Measurements from ENCODE around the gene CELA3B. TPM values are rescaled to one million over a fixed set of nuclear protein-coding genes. Genes with fewer than 3 reads are reported as not detected.
"Not testable (repeated sequence)": the region's sequence is repeated elsewhere in the genome, so short reads cannot be mapped to it uniquely, and the experiment has no call there.

The CELA3B gene
- total and polyA plus RNA-seq, 9 donors = 0.17 to 0.45 (median 0.31) TPM; not detected in 4

GRCh38 chr1:21942959-21943640 lies 33.7 kb upstream of the CELA3B start:
- WGBS (ENCODE audit: insufficient coverage) = 74% methylated on average over 11 of the region's 19 CpGs
- H3K27ac ChIP-seq (ENCODE audit: low read length) = not testable (repeated sequence)
- peaks cover 52% of the 10 kb centered on the region for H3K4me1 ChIP-seq (ENCODE audit: control insufficient read depth, insufficient read depth, low read length)

GRCh38 chr1:21944733-21945073 lies 32.1 kb upstream of the CELA3B start:
- Histone ChIP-seq H3K4me3 (ENCODE audit: low read length) (no peak overlapping the region), H3K9me3 (replicated peaks; ENCODE audit: control insufficient read depth, low read depth, low read length) (no peaks in the 10 kb centered on the region), H3K36me3 (ENCODE audit: control insufficient read depth, insufficient read depth, low read length) (no peaks in the 10 kb centered on the region), H3K27ac (ENCODE audit: low read length) (peak overlapping the region; percentile 36), H3K4me1 (ENCODE audit: control insufficient read depth, insufficient read depth, low read length) (peaks cover 36% of the 10 kb centered on the region), H3K27me3 (ENCODE audit: control insufficient read depth, insufficient read depth, low read length) (no peaks in the 10 kb centered on the region)
- WGBS (ENCODE audit: insufficient coverage) = 67% methylated on average over 1 of the region's 3 CpGs
- no peak for DNase-seq

More at GRCh38 chr1:21942959-21943640, 33.7 kb upstream of the CELA3B start:
- H3K27me3 ChIP-seq (ENCODE audit: control insufficient read depth, insufficient read depth, low read length); H3K9me3 ChIP-seq (replicated peaks; ENCODE audit: control insufficient read depth, low read depth, low read length); H3K4me3 ChIP-seq (ENCODE audit: low read length); H3K36me3 ChIP-seq (ENCODE audit: control insufficient read depth, insufficient read depth, low read length); DNase-seq: not testable (repeated sequence)

GRCh38 chr1:21946836-21947587 lies 29.8 kb upstream of the CELA3B start:
- 50% methylated on average over 7 of the region's 11 CpGs for WGBS (ENCODE audit: insufficient coverage)
- no peaks in the 10 kb centered on the region for H3K27me3 ChIP-seq (ENCODE audit: control insufficient read depth, insufficient read depth, low read length)

GRCh38 chr1:21950734-21951133 lies 26.1 kb upstream of the CELA3B start:
- no peak for DNase-seq
- no peaks in the 10 kb centered on the region for H3K27me3 ChIP-seq (ENCODE audit: control insufficient read depth, insufficient read depth, low read length)
- H3K9me3 ChIP-seq (replicated peaks; ENCODE audit: control insufficient read depth, low read depth, low read length) = no peaks in the 10 kb centered on the region
- no peaks in the 10 kb centered on the region for H3K36me3 ChIP-seq (ENCODE audit: control insufficient read depth, insufficient read depth, low read length)
- WGBS (ENCODE audit: insufficient coverage) = 88% methylated on average over 3 of the region's 7 CpGs
- peaks cover 50% of the 10 kb centered on the region for H3K4me1 ChIP-seq (ENCODE audit: control insufficient read depth, insufficient read depth, low read length)
- no peak overlapping the region for H3K4me3 ChIP-seq (ENCODE audit: low read length)
- no peak overlapping the region for H3K27ac ChIP-seq (ENCODE audit: low read length)

More at GRCh38 chr1:21946836-21947587, 29.8 kb upstream of the CELA3B start:
- Histone ChIP-seq H3K4me3 (ENCODE audit: low read length) (no peak overlapping the region), H3K9me3 (replicated peaks; ENCODE audit: control insufficient read depth, low read depth, low read length) (no peaks in the 10 kb centered on the region), H3K4me1 (ENCODE audit: control insufficient read depth, insufficient read depth, low read length) (peaks cover 39% of the 10 kb centered on the region), H3K36me3 (ENCODE audit: control insufficient read depth, insufficient read depth, low read length) (no peaks in the 10 kb centered on the region), H3K27ac (ENCODE audit: low read length) (peak overlapping the region; percentile 47)
- DNase-seq = no peak

DNA sequence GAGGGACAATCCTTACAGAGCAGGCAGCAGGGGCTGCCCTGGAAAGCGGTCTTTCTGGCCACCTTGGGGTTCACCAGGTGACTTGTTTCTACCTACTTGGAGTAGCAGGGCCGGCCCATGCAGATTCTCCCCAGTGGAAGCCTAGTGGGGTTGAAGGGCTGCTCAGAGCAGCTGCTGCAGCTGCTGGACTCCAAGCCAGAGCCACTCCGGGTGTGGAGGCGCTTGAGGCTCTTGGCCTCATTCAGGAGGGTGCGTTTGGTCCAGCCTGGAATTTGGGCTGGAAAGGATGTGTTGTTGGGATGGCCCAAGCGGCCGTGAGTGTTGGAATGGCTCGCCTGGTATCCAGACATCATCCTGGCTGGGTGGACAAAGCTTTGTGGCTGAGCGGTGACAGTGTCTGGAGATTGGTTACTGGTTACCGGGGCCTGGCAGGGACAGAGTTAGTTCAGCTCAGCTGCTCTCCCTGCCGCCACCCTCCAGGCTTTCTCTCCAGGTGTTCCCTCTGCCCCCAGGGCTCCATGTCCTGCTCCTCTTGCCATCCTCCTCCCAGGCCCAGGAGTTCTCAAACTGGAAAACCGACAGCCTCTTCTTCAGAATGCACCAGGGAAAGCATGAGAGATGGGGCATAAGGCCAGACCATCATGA lies 25.5 kb upstream of the CELA3B start:
- Histone ChIP-seq H3K9me3 (replicated peaks; ENCODE audit: control insufficient read depth, low read depth, low read length) (no peaks in the 10 kb centered on the region), H3K4me1 (ENCODE audit: control insufficient read depth, insufficient read depth, low read length) (peaks cover 56% of the 10 kb centered on the region), H3K27me3 (ENCODE audit: control insufficient read depth, insufficient read depth, low read length) (no peaks in the 10 kb centered on the region), H3K4me3 (ENCODE audit: low read length) (no peak overlapping the region), H3K36me3 (ENCODE audit: control insufficient read depth, insufficient read depth, low read length) (no peaks in the 10 kb centered on the region), H3K27ac (ENCODE audit: low read length) (peak overlapping the region; percentile 62)
- DNase-seq = peak; percentile 59
- 57% methylated on average over 10 of the region's 12 CpGs for WGBS (ENCODE audit: insufficient coverage)

GRCh38 chr1:21952786-21953520 lies 23.9 kb upstream of the CELA3B start:
- peak overlapping the region; percentile 66 for H3K27ac ChIP-seq (ENCODE audit: low read length)
- DNase-seq = peak; percentile 62
- no peaks in the 10 kb centered on the region for H3K36me3 ChIP-seq (ENCODE audit: control insufficient read depth, insufficient read depth, low read length)
- peaks cover 61% of the 10 kb centered on the region for H3K4me1 ChIP-seq (ENCODE audit: control insufficient read depth, insufficient read depth, low read length)
- H3K27me3 ChIP-seq (ENCODE audit: control insufficient read depth, insufficient read depth, low read length) = no peaks in the 10 kb centered on the region
- H3K9me3 ChIP-seq (replicated peaks; ENCODE audit: control insufficient read depth, low read depth, low read length) = no peaks in the 10 kb centered on the region
- WGBS (ENCODE audit: insufficient coverage) = 54% methylated on average over 2 of the region's 6 CpGs
- no peak overlapping the region for H3K4me3 ChIP-seq (ENCODE audit: low read length)

DNA sequence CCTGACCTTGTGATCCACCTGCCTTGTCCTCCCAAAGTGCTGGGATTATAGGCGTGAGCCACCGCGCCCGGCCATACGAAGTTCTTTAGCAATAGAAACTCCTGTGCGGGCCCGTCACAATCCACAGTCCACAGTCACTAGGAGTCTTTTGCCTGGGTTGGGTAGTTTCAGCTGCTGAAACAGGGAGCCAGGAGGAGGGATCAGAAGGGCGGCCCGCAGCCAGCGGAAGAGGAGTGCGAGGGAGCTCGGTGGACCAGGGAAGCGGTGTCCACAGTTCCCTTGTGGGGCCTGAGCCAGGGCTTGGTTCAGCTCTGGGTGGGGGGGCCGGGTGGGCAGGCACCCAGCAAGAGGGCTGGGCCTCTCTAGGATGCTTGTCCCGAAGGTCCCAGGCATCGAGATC lies 21.8 kb upstream of the CELA3B start:
- Histone ChIP-seq H3K27me3 (ENCODE audit: control insufficient read depth, insufficient read depth, low read length) (no peaks in the 10 kb centered on the region), H3K4me3 (ENCODE audit: low read length) (no peak overlapping the region), H3K36me3 (ENCODE audit: control insufficient read depth, insufficient read depth, low read length) (no peaks in the 10 kb centered on the region), H3K4me1 (ENCODE audit: control insufficient read depth, insufficient read depth, low read length) (peaks cover 64% of the 10 kb centered on the region), H3K9me3 (replicated peaks; ENCODE audit: control insufficient read depth, low read depth, low read length) (no peaks in the 10 kb centered on the region), H3K27ac (ENCODE audit: low read length) (peak overlapping the region; percentile 81)
- 40% methylated on average over 13 of the region's 16 CpGs for whole genome bisulfite sequencing (ENCODE audit: insufficient coverage)
- peak; percentile 78 for DNase-seq

DNA sequence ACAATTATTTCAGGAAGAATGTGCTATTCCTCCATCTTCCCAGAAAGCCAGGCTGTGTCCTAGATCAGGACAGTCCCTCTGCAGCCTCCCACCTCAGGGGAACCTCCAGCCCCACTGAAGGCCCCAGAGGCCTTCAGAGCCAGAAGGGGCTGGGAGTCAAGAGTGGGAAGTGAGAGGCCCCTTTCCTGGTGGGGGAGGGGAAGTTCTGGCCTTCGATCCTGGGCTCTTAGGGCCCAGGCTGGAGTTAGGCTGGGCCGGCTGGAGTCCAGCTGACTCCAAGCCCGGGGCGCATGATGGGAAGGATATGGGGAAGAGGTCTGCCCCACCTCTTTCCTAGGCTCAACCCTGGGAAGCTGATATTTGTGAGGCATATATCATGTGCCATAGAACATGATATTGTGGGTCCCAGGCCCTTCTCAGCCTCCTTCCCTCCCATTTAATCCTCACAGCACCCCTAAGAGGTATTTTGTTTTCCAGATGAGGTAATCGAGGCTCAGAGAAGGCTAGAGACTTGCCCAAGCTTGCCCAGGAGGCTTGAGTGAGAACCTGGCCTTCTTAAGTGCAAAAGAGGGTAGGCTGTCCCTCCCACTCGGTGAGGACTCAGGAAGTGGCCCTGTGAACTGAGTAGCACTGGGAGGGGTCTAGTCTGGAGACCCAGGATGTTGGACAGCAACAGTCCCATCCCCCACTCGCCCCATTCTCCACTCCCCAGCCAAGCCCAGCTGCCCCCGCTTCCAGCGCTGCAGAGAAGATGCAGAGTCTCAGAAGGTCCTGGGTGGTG lies 21.1 kb upstream of the CELA3B start:
- H3K27ac ChIP-seq (ENCODE audit: low read length) = peak overlapping the region; percentile 81
- no peak overlapping the region for H3K4me3 ChIP-seq (ENCODE audit: low read length)
- 0% methylated on average over 1 of the region's 9 CpGs for WGBS (ENCODE audit: insufficient coverage)
- H3K4me1 ChIP-seq (ENCODE audit: control insufficient read depth, insufficient read depth, low read length) = peaks cover 62% of the 10 kb centered on the region
- no peaks in the 10 kb centered on the region for H3K36me3 ChIP-seq (ENCODE audit: control insufficient read depth, insufficient read depth, low read length)
- no peaks in the 10 kb centered on the region for H3K27me3 ChIP-seq (ENCODE audit: control insufficient read depth, insufficient read depth, low read length)
- no peaks in the 10 kb centered on the region for H3K9me3 ChIP-seq (replicated peaks; ENCODE audit: control insufficient read depth, low read depth, low read length)
- DNase-seq = peak; percentile 70

DNA sequence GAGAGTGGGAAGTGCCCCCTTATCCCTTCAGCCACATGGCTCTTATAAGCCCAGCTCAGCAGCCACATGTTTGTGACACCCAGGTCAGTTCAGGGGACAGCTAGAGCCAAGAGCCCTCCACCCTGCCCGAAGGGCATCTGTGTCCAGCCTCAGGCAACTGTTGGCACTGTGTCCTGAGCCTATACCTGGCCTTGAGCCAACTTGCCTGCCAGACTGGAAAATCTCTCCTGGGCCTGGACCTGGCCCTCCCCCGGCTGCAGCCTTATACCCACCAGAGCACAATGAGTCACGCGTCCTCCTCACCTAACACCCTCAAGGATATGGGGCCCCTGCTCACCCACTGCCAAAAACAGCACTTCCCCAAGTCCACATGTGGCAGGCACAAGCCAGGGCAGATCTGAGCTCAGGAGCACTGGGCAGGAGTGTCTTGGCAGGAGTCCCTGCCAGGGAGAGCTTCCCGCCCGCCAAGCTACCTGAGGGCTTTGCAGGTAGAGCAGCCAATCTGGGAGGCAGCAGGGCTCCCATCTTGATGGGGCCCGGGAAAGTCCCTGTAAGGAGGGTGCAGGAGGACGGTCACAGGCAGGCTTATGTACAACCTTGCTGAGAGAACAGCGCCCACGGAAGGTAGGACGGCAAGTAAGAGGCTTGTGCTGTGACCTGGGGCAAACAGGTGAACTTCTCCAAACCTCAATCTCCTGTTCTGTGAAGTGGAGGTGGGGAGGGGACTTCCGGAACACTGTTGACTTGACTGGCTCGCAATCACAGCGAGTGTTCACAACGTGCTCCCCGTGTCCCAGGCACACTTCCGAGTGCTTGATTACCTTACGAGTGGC lies 19.9 kb upstream of the CELA3B start:
- no peaks in the 10 kb centered on the region for H3K27me3 ChIP-seq (ENCODE audit: control insufficient read depth, insufficient read depth, low read length)
- H3K9me3 ChIP-seq (replicated peaks; ENCODE audit: control insufficient read depth, low read depth, low read length) = no peaks in the 10 kb centered on the region
- no peaks in the 10 kb centered on the region for H3K36me3 ChIP-seq (ENCODE audit: control insufficient read depth, insufficient read depth, low read length)
- no peak for DNase-seq
- H3K4me3 ChIP-seq (ENCODE audit: low read length) = no peak overlapping the region
- WGBS (ENCODE audit: insufficient coverage) = 80% methylated on average over 10 of the region's 18 CpGs
- peaks cover 51% of the 10 kb centered on the region for H3K4me1 ChIP-seq (ENCODE audit: control insufficient read depth, insufficient read depth, low read length)
- no peak overlapping the region for H3K27ac ChIP-seq (ENCODE audit: low read length)

Measured in muscle of leg (tissue), 11 donors.